HG02870 (cell line): ENCODE results near the gene PACS1.

Source experiments
- ATAC-seq: cut with Tn5 transposase; IDR thresholded peaks from one replicate; pipeline ENCODE4 v1.9.1; 2021; ENCODE audit warnings: mild to moderate bottlenecking, moderate library complexity; ENCODE audit not compliant: unreplicated experiment

Gene PACS1

DNA sequence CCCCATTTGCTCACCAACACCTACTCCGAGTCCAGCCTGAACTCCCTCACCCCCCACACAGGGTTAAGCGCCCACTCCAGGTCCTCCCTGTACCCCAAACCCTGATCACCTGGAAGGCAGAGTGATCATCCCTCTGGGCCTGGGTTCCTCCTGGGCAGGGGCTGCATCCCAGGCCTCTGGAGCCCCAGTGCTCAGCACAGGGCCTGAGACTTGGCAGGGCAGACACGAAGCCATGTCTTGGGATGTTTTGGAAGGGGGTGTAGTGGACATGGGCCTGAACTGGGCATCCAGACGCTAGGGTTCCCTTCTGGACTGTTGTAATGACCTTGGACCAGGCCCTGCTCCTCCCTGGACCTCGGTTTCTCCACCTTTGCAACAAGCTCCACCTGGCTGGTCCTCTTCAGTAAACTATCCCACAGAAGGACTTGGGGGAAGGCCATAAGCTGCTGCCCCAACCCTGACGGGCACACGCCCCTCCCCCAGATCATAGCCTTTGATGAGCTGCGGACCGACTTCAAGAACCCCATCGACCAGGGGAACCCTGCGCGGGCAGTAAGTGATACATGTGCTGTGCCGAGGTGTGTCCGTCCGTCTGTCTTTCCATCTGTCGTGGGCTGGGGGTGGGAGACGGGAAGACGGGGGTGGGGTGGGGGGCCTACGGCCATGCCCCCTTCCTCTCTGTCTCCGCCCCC, 211.8 kb downstream of the PACS1 start:
- ATAC-seq, result no peak

DNA sequence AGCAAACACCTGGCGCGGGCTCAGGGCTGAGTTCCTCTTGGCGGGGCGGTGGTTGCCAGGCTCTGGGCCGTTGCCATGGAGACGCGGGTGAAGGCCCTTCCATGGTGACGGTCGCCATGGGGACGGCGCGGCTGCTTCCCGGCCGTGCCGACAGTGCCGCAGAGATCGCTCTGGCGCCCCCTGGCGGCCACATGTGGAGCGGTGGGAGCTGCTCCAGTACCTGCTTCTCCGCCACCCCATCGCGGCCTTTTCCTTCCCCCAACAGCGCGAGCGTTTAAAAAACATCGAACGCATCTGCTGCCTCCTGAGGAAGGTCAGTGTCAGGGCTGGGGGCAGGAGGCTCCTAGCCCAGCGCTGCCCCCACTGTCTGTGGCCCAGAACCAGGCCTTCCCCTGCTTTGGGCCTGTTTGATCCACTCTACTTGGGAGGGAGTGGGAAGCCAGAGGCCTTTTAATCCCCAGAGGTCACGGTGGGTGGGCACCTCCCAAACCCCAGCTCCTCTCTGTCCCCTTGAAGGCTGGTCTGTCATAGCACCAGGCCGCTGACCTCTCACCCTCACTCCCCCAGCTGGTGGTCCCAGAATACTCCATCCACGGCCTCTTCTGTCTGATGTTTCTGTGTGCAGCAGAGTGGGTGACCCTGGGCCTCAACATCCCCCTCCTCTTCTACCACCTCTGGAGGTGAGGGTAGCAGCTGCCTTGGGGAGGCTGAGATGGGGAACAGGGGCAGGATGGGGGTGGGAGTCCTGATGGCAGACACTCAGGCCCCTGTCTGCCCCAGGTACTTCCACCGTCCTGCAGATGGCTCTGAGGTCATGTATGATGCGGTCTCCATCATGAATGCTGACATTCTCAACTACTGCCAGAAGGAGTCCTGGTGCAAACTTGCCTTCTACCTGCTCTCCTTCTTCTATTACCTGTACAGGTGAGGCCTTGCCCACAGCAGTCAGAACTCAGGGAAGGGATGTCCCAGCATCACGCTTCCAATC, 212.7 kb downstream of the PACS1 start:
- peak; percentile 78 for ATAC-seq

DNA sequence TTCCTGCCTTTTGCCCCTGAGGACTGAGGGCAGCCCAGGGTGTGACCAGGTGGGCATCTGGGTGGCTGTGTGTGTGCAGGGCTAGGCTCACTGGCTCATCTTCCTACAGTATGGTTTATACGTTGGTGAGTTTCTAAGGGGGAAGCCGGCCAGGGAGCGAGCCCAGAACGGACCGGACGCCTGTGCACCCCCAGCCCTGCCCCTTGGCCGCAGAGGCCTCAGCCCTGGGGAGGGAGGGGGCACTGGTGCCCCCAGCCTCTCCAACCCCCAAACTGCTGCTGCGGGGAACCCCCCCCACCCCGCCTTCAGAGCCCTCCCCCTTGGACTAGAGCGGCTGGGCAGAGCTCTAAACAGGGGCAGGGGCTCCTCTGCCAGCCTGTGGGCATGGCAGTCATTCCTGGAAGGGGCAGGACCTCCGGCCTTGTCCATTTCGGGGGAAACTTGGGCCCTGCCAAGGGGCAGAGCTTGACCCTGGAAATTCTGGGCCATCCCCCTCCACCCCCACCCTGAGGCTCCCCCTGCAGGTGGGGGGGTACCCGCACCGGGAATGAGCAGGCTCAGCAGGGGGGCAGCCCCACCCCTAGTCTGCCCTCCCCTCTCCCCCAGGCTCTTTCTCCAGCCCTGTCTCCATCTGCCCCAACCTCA, 213.5 kb downstream of the PACS1 start:
- no peak for ATAC-seq

DNA sequence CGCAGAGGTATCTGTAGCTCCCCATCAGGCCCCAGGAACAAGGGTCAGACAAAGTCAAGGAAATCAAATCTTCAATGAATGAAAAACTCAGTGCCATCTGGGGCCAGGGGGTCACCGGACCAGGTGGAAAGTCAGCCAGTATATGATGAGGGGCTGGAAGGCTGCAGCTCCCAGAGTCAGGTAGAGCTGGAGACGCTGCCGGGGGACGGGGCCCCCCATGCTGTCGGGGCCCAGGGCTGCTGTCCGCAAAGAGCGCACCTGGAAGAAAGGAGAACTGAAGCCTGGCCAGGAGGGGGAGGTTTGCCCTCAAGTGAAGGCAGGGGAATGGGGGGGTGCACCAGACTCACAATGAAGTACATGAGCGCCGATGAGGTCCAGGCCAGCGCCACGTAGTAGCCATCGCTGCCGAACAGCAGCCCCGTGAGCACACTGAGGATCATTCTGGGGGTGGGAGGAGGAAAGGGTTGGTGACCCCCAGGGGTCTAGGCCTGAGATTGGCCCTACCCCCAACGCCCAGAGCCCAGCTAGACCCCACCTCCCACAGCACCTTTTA, 214.5 kb downstream of the PACS1 start:
- ATAC-seq, result no peak

DNA sequence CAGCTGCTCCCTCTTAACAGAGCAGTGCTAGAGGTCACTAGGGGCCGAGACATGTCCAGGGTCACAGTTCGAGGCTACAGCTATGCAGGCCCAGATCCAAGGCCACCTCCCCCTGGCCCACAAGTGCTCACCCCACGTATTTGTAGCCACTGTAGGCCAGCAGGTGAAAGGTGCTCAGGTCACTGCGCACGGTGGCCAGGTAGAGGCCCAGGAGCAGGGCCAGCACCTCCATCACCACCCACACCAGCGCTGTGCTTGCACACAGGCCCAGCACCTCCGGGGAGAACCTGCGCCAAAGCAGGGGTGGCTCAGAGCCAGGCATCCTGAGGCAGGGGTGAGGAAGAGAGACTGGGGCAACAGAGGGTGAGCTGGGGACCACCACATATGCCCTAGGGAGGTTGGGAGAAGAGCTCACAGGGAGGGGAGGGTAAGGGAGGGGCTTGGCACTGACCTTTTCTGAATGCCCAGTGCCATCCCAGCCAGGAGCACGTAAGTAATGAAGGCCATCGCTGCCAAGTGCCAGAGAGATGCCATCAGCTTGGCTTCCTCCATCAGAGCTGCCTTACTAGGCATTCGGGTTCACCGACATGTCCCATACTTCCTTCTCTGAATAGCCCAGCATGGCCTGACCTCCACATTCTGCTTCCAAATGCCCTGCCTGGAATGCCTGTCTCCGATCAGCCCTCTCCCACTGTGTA, 215.3 kb downstream of the PACS1 start:
- ATAC-seq, result no peak

DNA sequence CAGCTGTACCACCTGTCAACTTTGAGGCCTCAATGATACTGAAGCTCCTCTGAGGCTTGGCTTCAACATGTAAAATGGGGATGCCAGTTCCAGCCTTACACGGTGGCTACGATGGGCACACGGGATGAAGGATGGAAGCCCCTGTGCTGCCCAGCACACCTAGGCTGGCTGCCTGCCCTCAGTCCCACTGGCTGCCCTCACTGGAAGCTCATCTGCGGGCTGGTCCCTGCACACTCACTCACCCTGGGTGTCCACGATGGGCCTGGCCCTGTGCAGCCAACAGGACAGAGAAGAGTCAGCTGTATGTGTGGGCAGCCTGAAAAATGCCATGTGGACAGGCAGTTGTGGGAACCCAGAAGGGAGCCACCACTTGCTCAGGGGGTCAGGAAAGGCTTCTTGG, 216.6 kb downstream of the PACS1 start:
- no peak for ATAC-seq

DNA sequence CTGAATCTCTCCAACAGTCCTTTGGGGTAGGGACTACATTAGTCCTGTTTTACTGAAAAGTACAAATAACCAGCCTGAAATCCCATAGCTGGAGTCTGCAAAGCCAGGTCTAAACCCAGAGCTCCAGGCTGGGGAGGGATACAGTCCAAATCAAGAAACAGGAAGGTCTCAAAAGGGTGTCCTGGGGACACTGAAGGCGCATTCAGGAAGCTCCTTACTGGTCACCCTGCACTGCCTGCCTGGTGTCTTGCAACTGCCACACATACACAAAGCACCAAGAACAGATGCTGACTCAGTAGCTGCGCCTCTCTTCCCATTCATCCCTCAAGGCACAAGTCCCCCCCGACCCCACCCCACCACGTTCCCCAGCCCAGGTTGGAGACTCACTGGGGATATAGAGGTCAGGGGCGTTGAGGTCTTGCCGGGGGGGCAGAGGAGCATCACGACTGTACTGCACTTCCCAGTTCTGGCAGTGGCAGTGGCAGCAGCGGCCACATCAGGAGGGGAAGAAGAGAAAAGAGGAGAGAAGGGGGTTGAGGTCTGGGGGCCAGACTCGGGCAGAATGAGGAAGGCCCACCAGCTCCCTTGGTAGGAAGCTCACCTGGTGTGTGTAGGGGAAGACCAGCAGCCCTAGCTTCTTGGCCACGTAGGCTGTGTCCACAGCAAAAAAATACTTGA, 217.3 kb downstream of the PACS1 start:
- ATAC-seq, result no peak

DNA sequence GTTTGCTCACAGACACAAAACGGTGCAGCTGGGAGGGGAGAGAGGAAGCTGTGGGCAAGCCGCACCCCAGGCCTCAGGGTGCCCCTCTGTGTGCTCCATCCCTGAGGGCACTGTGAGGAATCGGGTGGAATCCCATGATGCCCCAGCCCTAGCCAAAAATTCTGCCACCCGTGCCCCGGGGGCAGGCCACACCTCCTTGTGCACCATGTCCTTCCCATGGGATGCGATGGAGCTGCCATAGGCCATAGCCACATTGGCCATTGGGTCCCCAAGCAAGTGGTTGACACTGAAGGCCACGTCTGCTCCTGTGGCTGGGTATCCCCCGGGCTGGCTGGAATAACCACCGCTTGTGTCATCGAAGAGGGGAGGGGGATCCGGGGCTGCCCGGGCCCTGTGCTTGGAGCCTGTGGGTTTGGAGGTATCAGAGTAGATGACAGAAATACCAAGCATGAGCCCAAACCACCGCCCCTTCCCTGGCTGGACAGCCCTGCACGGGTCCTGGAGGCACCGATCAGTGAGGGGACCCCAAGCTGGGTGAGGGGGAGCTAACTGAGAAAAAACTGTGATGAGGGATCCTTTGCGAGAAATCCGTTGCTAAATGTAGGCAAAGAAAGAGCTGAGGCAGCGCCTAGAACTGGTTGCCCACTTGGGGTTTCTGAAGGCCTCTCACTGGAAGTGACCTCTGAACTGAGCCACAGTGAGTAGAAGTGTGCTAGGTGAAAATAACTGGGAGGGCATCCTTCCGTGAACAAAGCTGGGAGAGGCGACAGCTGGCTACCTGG, 218.0 kb downstream of the PACS1 start:
- no peak for ATAC-seq

DNA sequence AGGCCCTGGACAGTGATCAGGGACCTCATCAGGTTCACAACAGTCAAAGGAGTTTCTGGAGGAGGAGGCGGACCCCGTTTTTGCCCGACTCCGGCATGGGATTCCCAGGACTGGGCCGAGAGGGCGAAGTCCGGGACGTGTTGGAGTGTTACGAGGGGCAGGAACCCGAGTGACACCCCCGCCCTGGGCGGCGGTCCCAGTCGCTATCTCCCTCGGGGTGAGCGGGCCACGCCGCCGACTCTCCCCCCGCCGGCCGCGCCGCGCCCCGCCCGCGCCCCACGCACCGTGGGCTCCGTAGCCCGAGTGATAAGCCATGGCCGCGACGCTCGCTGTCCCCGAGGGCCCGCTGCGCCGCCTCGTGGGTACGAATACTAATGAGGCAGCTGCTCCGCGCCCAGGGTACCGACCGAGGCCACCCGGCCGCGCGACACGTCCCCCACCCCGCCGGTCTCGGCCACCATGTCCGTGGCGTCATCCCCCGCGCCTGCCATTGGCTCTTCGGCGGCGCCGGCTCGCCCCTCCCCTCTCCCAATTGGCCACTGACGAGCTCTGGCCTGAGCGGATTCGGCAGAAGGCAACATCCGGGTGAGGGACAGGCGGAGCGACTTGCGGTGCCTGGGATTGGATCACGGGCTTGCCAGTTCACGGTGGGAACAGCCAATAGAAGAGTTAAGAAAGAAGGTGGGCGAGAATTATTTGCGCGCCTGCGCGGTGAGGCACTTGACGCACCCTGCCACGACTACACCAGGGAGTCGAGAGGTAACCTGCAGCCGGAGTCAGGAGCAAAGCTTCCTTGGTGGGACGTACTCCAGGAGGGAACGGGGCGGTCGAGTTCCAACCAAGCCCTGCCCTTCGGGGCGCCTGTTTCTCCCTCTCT, 218.8 kb downstream of the PACS1 start, which contains the start of gene YIF1A:
Gene YIF1A (minus strand): TSS at position 473 of the 877 bp plus-strand sequence. CDS start 158 bp downstream, at position 315.
- peak; percentile 95 for ATAC-seq

DNA sequence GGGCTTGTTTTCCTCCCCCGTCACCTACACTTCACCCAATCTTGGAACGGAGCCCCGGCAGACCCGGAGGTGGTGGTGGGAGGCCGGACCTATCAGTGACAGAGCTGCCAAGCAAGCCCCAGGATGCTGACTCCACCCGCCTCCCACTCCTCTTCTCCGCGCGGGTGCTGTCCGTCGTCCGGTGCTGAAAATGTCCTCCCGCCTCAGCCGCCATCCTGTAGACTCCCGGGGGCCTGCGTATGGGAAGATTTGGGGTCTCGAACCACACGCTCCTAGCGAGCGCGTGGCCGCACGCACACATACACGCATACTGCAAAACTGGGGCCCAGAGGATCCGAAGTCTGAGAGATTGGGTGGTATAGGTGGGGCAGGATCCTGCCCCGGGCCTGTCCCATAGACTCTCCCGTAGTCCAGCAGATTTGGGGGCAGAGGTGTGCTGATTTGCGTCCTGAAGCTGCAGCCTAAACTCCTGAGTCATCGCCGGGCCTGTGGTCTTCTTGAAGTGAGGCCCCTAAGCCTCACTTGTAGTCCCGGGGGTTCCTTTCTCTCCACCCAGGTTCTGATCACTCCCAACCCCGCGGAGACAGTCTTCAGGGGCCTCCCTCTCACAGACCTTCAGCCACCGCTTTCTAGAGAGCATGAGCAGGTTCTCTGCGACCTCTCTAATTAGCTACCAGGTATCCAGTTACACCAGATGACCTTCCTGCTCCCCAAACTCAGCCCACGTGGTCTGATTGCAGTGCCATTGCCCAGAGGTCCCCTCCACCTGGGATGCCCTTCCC, 219.7 kb downstream of the PACS1 start:
- peak; percentile 39 for ATAC-seq

DNA sequence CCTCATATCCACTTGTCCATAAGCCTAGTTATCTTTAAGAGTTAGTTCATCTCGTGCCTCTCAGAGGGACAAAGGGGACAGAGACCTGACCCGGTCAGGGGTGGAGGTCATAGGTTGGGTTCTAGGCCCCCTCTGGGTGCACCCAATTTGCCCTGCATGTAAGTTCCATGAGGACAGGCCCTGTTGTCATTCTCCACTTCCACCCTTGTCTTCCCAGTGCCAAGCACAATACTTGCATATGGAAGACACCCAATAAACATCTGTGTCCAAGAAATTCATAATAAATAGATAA, 220.2 kb downstream of the PACS1 start:
- ATAC-seq, result no peak

DNA sequence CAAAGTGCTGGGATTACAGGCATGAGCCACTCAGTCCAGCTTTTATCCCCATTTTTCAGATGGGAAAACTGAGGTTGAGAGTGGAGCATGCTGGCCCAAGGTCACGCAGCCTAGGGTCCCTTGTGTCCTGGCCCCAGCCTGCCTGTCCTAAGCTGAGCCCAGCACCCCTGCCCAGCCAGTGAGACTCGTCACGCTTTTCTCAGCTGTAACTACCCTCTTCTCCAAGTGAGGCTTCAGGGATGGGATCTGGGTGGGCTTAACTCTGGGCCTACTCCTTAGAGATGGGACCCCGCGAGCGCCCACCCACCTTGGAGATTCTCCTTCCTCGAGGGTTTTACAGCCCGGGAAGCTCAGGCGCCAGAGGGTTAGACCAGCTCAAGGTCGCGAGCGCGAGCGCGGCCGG, 221.2 kb downstream of the PACS1 start:
- ATAC-seq, result no peak

DNA sequence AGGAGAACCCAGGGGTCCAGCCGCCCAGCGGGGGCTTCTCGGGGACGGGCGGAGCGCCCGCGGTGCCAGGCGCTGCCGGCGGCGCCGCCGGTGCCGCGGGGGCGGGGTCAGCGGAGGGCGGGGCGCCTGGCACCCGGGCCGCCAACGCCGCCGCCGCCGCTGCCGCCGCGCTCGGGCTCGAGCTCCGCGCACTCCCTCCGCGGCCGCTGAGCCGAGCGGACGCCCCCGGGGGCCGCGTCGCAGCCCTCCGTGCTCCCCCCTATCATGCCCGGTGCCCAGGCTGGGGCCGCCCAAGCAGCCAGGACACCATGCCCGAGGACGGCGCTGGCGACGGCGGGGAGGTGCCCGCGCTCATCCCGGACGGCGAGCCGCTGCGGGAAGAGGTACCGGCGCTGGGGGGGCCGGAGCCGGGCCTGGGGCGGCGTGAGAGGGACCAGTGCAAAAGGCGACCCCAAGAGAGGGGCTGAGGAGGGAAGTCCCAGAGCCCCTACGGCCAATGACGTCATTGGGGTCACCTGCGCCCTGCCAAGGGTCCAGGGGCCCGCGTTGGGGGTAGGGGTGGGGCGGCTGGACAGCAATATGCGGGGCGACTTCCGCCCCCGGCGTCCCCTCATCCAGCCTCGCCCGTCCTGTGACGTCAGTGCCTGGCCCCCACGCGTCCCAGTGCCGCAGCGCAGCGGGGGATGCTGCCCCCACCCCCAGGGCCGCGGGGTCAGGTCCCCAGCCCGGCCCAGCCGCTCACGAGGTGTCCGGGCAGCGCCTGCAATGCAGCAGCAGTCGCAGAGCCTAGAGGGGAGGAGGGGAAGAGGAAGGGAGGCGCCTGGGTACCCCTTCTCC, 221.9 kb downstream of the PACS1 start, which contains the start of gene TMEM151A:
Gene TMEM151A (plus strand): TSS at position 189 of the 837 bp plus-strand sequence. CDS start 120 bp downstream, at position 309.
- ATAC-seq, result no peak

DNA sequence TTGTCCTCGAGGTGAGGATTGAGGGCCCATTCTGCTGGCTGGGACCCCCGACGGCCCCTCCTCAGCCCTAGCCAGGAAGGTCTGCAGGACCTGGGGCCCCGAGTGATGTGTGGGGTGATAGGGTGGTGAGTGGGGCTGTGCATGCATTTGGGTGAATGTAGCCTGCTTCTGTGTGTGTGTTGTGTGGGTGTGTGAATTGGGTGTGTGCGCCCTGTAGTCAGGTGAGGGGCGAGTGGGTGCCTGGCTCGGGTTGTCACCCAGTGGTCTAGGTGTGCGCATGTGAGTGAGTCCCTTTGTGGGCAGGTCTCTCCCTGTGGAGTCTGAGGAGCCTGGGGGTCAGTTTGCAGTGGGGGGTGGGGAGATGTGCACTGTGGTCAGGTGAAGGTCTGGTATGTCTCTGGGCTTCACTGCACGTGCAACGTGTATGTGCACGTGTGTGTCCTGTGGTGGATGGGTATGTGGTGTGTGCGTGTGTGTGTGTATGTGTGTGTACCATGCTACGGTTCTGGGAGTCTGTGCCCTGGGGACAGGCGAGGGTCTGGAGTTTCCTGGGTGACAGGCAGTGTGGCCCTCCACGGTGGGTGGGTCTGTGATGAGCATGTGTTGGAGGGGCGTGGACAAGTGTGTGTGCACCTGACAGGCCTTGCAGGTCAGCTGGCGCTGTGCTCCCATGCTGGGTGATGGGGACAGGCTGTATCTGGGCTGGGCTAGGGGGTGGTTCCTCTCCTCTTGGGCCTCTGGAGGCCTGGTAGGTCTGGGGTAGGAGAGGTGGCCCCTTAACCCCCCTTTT, 222.7 kb downstream of the PACS1 start:
- no peak for ATAC-seq

DNA sequence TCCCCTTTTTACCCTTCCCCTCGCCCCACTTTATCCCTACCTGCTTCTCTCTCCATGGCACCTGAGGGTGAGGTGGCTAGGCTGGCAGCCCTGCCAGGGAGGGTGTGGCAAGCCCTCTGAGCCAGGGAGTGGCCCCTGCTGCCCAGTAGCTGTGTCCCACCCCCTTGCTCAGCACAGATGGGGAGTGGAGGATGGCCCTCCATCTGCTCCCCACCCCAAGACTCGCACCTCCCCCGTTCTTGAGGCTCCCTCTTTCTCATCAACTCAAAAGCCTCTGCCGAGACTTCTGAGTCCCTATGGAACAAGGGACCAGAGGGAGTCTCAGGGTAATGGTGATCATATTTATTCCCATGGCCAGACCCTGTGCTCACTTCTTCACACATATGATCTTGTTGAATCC, 223.3 kb downstream of the PACS1 start:
- ATAC-seq, result no peak
